Renal cortex interstitium (tissue), 11 donors: ENCODE results near the gene PDGFA. TPM values are rescaled to one million over a fixed set of nuclear protein-coding genes. Genes with fewer than 3 reads are reported as not detected.

ENCODE experiments used
- DNase-seq, 11 donors: peaks; one replicate each; pipeline ENCODE4 v3.0.0-alpha.2; 2013; ENCODE audit warnings: low read depth in 9 of 11, low spot score in 4 of 11; ENCODE audit errors: extremely low read depth in 1 of 11
- polyA plus RNA-seq, 3 donors: library from polyadenylated mRNA; unstranded; fragments of 120-200 nt; gene quantifications; one replicate each; pipeline ENCODE4 v1.2.1, GENCODE V29; 2013; ENCODE audit not compliant: insufficient read length in 3 of 3

PDGFA gene
- polyA plus RNA-seq, 3 donors: 42.8 to 49.1 (median 45.0) TPM

GRCh38 chr7:541661-542060 lies 22.0 kb upstream of the PDGFA start:
- DNase-seq: no peak

DNA sequence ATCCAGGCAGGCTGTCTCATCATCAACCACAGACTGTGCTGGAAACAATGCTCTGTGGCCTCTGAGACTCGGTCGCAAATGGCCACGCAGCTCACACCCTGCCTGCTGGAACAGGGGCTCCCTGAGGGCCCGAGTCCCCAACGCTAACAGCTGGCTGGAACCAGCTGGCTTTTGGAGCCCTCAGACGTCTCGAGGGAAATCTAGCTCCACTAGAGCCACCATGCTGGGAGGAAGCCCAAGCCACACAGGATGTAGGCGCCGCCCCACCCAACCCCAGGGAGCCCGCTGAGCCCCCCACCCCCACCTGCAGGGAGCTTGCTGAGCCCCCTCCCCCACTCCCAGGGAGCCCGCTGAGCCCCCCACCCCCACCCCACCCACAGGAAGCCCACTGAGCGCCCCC lies 21.4 kb upstream of the PDGFA start:
- no peak for DNase-seq

- DNase-seq: no peak
These were observed 20.9 kb upstream of the PDGFA start for GRCh38 chr7:540579-540978.

DNA sequence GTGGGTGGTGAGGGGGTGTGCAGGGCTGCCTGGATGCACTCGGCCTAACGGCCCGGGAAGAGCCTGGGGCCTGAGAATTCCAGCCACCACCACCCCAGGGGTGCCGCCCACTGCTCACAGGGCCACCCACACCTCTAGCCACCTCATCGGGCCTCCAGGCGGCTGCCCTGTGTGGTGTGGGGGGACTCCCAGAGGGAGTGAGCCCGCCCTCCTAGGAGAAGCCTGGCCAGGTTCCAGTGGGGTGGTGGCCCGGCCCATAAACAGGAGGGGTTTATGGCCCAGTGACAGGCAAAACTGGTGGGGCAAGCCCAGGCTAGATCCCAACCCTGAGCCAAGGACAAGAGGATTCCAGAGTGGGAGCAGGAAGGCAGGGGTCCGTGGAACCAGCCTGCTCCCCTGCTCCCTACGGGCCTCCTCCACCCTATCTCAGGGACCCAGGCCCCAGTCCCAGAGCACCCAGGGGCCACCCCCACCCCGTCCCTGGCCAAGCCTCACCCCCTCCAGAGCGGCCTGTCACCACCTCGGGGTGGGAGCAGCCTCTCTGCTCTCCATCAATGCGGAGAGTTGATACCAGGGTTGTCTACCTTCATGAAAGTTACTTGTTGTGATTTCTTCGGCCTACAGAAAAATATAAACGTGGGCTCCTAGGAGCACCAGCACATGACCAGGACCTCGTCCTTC lies 20.2 kb upstream of the PDGFA start:
- DNase-seq: no peak

DNA sequence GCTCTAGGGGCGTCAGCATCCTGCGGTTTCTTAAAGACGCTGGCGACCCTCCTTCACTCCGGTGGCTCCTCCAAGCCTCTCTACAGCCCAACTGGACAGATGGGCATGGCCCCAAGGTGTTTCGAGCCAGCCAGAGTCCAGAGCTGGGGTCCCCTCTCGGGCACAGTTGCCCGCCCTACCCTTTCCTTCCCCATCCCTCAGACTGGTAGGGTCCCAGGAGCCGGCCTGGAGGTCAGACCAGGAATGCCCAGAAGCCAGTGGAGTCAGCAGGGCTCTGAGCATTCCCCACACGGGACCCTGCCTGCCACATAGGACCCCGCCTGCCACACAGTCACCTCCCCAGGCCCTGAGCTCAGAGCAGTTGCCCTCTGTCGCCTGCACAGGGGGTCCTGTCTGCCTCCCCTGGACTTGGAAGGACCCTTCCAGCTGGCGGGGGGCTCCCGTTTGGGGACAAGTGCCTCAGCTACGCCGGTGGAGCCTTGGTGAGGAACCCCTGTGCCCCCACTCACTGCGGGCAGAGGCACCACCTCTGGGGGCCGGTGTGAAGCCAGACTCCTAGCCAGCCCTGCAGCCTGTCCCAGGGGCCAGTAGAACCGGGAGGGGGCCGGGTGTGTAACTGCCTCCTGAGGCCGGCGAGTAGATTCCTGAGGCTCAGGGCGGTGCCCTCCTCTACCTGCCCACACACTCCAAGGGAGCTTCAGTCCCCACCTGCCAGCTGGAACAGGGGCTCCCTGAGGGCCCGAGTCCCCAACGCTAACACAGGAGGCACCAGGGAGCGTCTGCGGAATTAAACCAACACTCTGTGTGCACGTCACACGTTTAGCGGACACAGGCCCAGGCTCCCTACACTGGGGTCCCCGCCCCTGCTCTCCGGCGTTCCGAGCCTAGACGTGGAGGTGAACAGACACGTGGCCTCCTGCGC lies 19.4 kb upstream of the PDGFA start:
- no peak for DNase-seq

DNA sequence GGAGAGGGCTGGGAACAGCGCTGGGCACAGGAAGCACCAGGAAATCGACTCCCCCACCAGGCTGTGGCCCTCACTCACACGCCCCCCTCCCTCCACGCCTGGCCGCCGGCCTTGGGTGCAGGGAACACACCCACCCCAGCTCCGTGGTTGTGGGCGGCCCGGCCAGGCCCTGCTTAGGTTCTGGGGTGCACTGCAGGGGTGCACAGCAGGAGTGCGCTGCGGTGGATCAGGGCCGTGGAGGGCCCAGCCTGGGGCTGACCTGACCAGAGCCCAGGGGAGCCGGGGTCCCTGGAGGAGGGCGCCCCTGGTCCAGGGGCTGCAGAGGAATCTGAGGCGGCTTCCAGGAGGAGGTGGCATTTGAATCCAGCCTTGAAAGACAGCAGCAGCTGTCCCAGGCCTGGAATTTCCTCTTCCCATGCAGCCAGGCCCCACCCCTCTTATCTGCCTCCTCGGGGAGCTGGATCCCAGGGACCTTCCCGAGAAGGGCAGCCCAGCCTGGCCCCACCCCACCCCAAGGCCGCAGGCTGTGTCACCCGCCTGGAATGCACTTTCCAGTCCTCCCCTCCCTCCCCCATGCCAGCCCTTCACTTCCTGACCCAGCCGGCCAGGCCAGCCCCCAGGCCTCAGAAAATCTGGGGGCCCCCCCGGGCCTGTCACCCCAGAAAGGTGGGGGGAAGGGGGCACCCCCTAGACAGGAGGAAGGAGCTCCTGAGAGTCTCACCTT lies 18.4 kb upstream of the PDGFA start:
- no peak for DNase-seq

GRCh38 chr7:536231-536630 lies 16.6 kb upstream of the PDGFA start:
- no peak for DNase-seq

GRCh38 chr7:534959-535358 lies 15.3 kb upstream of the PDGFA start:
- no peak for DNase-seq

- DNase-seq: no peak
These were observed 14.4 kb upstream of the PDGFA start for GRCh38 chr7:534075-534474.

DNA sequence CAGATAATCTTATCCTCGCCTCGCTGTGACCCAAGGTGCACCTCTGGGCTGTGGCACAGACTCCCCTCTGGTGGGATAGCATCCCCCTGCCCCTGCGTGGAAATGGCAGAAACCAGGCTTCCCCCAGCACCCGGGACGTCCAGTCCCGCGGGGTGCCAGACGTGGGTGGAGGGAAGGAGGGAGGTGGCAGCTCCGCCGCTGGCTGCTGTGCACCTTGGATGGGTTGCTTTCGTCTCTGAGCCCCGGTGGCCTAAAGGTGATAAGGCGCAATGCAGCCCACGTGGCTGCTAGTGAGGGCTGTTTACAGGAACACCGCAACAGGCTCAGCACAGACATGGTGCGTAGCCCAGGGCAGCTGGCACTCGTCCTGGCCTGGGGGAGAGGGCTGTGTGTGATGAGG lies 13.6 kb upstream of the PDGFA start:
- no peak for DNase-seq

- DNase-seq: no peak
These were observed 12.9 kb upstream of the PDGFA start for GRCh38 chr7:532379-533143.

- DNase-seq: no peak
These were observed 12.1 kb upstream of the PDGFA start for GRCh38 chr7:531777-532176.

- no peak for DNase-seq
These were observed 8.8 kb upstream of the PDGFA start for GRCh38 chr7:528451-528850.

- DNase-seq: no peak
These were observed 8.1 kb upstream of the PDGFA start for GRCh38 chr7:527723-528122.

- DNase-seq: no peak
These were observed 6.9 kb upstream of the PDGFA start for GRCh38 chr7:526460-527034.

DNA sequence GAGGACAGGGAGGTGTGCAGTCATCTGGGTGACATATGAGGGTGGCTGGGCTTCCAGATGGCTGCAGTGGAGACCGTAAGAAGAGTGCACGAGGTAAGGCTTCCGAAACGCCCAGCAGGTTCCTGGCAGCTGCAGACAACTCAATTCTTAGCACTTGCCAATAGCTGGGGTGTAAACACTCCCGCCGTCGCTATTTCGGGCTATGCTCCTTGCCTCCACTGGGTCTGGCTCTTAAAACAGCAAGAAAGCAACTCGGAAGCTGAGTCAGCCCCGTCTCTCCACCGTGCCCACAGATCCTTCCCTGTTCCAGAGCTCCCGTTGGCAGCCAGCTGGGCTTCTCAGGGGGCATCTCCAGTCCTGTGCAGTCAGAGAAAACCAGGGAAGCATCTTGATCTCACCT lies 6.1 kb upstream of the PDGFA start:
- no peak for DNase-seq

DNA sequence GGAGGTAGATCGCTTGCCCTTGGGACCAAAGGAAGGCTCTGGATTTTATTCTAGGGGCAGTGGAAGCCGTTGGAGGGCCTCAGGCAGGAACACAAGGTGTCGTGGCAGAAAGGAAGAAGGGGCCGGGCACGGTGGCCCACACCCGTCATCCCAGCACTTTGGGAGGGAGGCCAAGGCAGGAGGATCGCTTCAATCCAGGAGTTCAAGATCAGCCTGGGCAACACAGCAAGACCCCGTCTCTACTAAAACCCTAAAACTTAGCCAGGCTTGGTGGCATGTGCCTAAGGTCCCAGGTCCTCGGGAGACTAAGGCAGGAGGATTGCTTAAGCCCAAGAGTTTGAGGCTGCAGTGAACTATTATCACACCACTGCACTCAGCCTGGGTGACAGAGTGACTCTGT lies 5.2 kb upstream of the PDGFA start:
- no peak for DNase-seq

- DNase-seq: no peak
These were observed 4.0 kb upstream of the PDGFA start for GRCh38 chr7:523347-524336.
